K562 (cell line): ENCODE data around the gene BAIAP2L2.

ENCODE experiments used
- CHD2 ChIP-seq: IDR thresholded peaks from 2 replicates; pipeline ENCODE4 v1.6.1; 2011; ENCODE audit warnings: low read depth, low read length
- EHMT2 ChIP-seq: fragments of 450-650 bp; IDR thresholded peaks from 2 replicates; pipeline ENCODE4 v1.6.1; 2018; ENCODE audit warnings: antibody characterized with exemption
- MIER1 ChIP-seq: fragments of 450-650 bp; IDR thresholded peaks from 2 replicates; pipeline ENCODE4 v1.6.1; 2016; ENCODE audit warnings: antibody characterized with exemption, mild to moderate bottlenecking, low read depth
- MTA3 ChIP-seq: fragments of 450-650 bp; formaldehyde crosslinking; IDR thresholded peaks from 2 replicates; pipeline ENCODE4 v1.6.1; 2017; ENCODE audit warnings: mild to moderate bottlenecking, borderline replicate concordance
- PHF21A ChIP-seq: fragments of 450-650 bp; IDR thresholded peaks from 2 replicates; pipeline ENCODE4 v1.6.1; 2017; ENCODE audit warnings: low read depth, borderline replicate concordance
- ZBED1 ChIP-seq: IDR thresholded peaks from 2 replicates; pipeline ENCODE4 v1.6.1; 2014
- ZBTB1 ChIP-seq: sonication (generic); formaldehyde crosslinking; IDR thresholded peaks from 2 replicates; pipeline ENCODE4 v1.8.1; 2023; ENCODE audit warnings: missing genetic modification reagents, low read depth, mild to moderate bottlenecking, borderline replicate concordance
- ZEB2 ChIP-seq: fragments of 450-650 bp; IDR thresholded peaks from 2 replicates; pipeline ENCODE4 v1.6.1; 2016
- ZNF140 ChIP-seq: fragments of 250-450 bp; sonication (Bioruptor Pico); IDR thresholded peaks from 2 replicates; pipeline ENCODE4 v1.8.0; 2021; ENCODE audit warnings: moderate library complexity, mild to moderate bottlenecking, inconsistent platforms
- TF ChIP-seq, protein P1 (sequence below): sonication (generic); formaldehyde crosslinking; IDR thresholded peaks from 2 replicates; pipeline ENCODE4 v1.8.1; 2023; ENCODE audit warnings: mild to moderate bottlenecking, missing genetic modification reagents, moderate library complexity
- TF ChIP-seq, protein P2 (sequence below): IDR thresholded peaks from 2 replicates; pipeline ENCODE4 v1.6.1; 2011; ENCODE audit not compliant: insufficient read length; ENCODE audit errors: extremely low read depth
- TF ChIP-seq, protein P3 (sequence below): fragments of 250-450 bp; sonication (Bioruptor Pico); IDR thresholded peaks from 2 replicates; pipeline ENCODE4 v1.8.0; 2022; ENCODE audit warnings: inconsistent platforms
- TF ChIP-seq, protein P4 (sequence below), 3 experiments: IDR thresholded peaks in 2 of 3; conservative IDR thresholded peaks in 1 of 3; 2 replicates each; pipeline ENCODE4 v1.5.1; 2011 to 2012; ENCODE audit warnings: low read length in 3 of 3, mild to moderate bottlenecking in 3 of 3, control low read depth in 2 of 3, improper control_type of control experiment in 1 of 3, inconsistent platforms in 1 of 3, low read depth in 1 of 3, mixed read lengths in 1 of 3, moderate library complexity in 1 of 3; ENCODE audit not compliant: insufficient read depth in 2 of 3

DNA sequence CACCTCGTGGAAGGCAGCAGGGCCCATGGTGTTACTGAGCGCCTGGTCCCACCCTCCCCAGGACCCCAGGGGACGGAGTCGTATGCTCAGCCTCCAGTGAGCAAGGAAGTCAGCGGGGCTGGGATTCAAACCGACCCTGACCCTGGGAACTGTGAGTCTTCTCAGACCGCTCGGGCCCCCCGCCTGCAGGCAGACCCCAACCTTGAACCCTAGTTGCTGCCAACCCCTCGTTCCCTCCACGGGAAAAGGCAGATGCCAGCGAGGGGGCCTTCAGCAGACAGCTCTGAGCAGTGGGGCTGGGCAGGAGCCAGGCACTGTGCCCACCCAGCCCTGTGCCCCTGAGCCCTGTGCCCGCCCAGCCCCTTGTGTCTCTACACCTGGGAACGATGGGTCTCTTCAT is 32.9 kb downstream of the BAIAP2L2 start:
- TF ChIP-seq ZNF140, result no peak
- TF ChIP-seq MTA3, result no peak
- TF ChIP-seq MIER1, result no peak
- TF ChIP-seq PHF21A, result no peak
- no peak for TF ChIP-seq ZBTB1 (CRISPR knock-in tag)
- TF ChIP-seq, protein P1, sequence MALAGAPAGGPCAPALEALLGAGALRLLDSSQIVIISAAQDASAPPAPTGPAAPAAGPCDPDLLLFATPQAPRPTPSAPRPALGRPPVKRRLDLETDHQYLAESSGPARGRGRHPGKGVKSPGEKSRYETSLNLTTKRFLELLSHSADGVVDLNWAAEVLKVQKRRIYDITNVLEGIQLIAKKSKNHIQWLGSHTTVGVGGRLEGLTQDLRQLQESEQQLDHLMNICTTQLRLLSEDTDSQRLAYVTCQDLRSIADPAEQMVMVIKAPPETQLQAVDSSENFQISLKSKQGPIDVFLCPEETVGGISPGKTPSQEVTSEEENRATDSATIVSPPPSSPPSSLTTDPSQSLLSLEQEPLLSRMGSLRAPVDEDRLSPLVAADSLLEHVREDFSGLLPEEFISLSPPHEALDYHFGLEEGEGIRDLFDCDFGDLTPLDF (CRISPR knock-in tag), result no peak
- no peak for TF ChIP-seq EHMT2
- TF ChIP-seq, protein P2, sequence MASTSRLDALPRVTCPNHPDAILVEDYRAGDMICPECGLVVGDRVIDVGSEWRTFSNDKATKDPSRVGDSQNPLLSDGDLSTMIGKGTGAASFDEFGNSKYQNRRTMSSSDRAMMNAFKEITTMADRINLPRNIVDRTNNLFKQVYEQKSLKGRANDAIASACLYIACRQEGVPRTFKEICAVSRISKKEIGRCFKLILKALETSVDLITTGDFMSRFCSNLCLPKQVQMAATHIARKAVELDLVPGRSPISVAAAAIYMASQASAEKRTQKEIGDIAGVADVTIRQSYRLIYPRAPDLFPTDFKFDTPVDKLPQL, result no peak
- TF ChIP-seq ZBED1, result no peak
- TF ChIP-seq CHD2, result no peak
- TF ChIP-seq, protein P3, sequence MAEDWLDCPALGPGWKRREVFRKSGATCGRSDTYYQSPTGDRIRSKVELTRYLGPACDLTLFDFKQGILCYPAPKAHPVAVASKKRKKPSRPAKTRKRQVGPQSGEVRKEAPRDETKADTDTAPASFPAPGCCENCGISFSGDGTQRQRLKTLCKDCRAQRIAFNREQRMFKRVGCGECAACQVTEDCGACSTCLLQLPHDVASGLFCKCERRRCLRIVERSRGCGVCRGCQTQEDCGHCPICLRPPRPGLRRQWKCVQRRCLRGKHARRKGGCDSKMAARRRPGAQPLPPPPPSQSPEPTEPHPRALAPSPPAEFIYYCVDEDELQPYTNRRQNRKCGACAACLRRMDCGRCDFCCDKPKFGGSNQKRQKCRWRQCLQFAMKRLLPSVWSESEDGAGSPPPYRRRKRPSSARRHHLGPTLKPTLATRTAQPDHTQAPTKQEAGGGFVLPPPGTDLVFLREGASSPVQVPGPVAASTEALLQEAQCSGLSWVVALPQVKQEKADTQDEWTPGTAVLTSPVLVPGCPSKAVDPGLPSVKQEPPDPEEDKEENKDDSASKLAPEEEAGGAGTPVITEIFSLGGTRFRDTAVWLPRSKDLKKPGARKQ (CRISPR knock-in tag), result no peak
- no peak for TF ChIP-seq ZEB2
- TF ChIP-seq, protein P4, sequence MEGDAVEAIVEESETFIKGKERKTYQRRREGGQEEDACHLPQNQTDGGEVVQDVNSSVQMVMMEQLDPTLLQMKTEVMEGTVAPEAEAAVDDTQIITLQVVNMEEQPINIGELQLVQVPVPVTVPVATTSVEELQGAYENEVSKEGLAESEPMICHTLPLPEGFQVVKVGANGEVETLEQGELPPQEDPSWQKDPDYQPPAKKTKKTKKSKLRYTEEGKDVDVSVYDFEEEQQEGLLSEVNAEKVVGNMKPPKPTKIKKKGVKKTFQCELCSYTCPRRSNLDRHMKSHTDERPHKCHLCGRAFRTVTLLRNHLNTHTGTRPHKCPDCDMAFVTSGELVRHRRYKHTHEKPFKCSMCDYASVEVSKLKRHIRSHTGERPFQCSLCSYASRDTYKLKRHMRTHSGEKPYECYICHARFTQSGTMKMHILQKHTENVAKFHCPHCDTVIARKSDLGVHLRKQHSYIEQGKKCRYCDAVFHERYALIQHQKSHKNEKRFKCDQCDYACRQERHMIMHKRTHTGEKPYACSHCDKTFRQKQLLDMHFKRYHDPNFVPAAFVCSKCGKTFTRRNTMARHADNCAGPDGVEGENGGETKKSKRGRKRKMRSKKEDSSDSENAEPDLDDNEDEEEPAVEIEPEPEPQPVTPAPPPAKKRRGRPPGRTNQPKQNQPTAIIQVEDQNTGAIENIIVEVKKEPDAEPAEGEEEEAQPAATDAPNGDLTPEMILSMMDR (IDR thresholded peaks at IDR 0.05 in 2 of 3, conservative IDR thresholded peaks at IDR 0.05 in 1 of 3; ENCODE audit: insufficient read depth in 2 of 3, low read depth in 1 of 3, low read length in 3 of 3), result no peak
